Mammary epithelial cell (primary cell): ENCODE data around the gene HIGD1A.

ENCODE experiments used
- CTCF ChIP-seq, 2 donors: IDR thresholded peaks in 1 of 2; conservative IDR thresholded peaks in 1 of 2; 2 replicates each; pipeline ENCODE4 v1.5.1; 2011 to 2012; ENCODE audit warnings: inconsistent platforms in 2 of 2, low read length in 2 of 2, mild to moderate bottlenecking in 2 of 2, control low read depth in 1 of 2, low read depth in 1 of 2; ENCODE audit not compliant: insufficient read depth in 1 of 2; ENCODE audit errors: extremely low read depth in 1 of 2
- EZH2 ChIP-seq: IDR thresholded peaks from 2 replicates; pipeline ENCODE4 v1.6.1; 2012; ENCODE audit warnings: low read length, inconsistent platforms, borderline replicate concordance

DNA sequence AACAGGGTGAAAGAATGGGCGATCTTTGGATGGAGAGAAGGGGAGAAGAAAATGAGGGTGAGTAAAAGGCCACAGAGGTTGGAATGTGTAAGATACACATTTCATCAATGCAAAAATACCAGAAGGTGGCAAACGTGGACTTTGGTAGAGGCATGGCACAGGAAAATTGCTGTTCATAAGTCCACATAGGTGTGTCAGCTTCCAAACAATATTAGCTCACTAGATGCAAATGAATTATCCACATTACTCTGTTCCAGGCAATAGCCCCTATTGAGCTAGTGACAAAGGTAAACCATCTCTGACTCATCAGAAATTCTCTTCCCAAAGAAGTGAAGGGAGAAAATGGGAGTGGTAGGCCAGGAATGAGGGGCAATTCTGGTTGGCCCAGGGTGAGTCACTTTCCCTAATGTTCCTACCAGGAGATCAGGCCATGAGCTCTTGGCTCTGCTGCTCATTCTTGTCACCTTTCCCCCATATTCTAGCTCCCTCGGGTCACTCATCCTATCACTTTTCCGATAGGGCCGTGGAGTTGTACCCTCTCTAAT lies 24.9 kb upstream of the HIGD1A start:
- TF ChIP-seq CTCF (conservative IDR thresholded peaks at IDR 0.05 in 1 of 2, IDR thresholded peaks at IDR 0.05 in 1 of 2; ENCODE audit: extremely low read depth in 1 of 2, insufficient read depth in 1 of 2, low read depth in 1 of 2, low read length in 2 of 2), result no peak
- no peak for TF ChIP-seq EZH2
